Nephron progenitor cell (in vitro differentiated cells): ENCODE measurements around the gene LMAN1L.

Experiments used
- DNase-seq: peaks from one replicate; pipeline ENCODE4 v3.0.0; 2021
- H3K27ac Mint-ChIP-seq: 2 replicates; pipeline ENCODE4 v1.8.0; 2021; ENCODE audit warnings: mild to moderate bottlenecking, moderate library complexity, mixed read lengths
- H3K27me3 Mint-ChIP-seq: 2 replicates; pipeline ENCODE4 v1.8.0; 2021; ENCODE audit warnings: mild to moderate bottlenecking, low read depth, mixed read lengths; ENCODE audit not compliant: poor library complexity
- H3K36me3 Mint-ChIP-seq: 2 replicates; pipeline ENCODE4 v1.8.0; 2021; ENCODE audit warnings: low read depth, mixed read lengths
- H3K4me1 Mint-ChIP-seq: 2 replicates; pipeline ENCODE4 v1.8.0; 2021; ENCODE audit warnings: mixed read lengths
- H3K4me3 Mint-ChIP-seq: 2 replicates; pipeline ENCODE4 v1.8.0; 2021; ENCODE audit warnings: mild to moderate bottlenecking, moderate library complexity, mixed read lengths
- H3K9me3 Mint-ChIP-seq: 2 replicates; pipeline ENCODE4 v1.8.0; 2021; ENCODE audit warnings: mild to moderate bottlenecking, moderate library complexity, mixed read lengths
- TF ChIP-seq, protein P1 (sequence below): fragments of 200-600 bp; sonication (generic); IDR thresholded peaks from 2 replicates; pipeline ENCODE4 v1.5.0; 2021; ENCODE audit warnings: antibody characterized with exemption

The LMAN1L gene

DNA sequence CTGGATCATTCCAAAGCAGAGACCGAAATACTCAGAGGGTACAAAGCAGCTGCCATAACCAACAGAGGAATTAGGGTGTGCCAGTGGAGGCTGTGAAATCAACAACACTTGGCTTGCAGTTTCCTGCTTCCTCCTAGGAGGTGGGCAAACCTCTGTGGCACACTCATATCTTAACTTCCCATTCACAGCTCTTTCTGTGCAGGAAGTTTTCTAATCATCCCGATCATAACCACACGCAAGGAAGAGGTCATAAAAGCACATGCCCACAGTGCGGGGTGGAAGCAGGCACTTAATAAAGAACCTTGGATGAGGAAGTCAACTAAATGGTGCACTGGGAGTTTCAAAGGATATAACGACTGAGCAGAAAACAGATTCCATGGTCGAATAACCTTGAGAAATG is 55.4 kb downstream of the LMAN1L start:
- Mint-ChIP-seq H3K4me3 (no peak overlapping the region), H3K27ac (no peak overlapping the region), H3K4me1 (peaks cover 39% of the 10 kb centered on the region), H3K27me3 (peaks cover 2% of the 10 kb centered on the region), H3K9me3 (peaks cover 6% of the 10 kb centered on the region), H3K36me3 (peaks cover 15% of the 10 kb centered on the region)
- TF ChIP-seq, protein P1, sequence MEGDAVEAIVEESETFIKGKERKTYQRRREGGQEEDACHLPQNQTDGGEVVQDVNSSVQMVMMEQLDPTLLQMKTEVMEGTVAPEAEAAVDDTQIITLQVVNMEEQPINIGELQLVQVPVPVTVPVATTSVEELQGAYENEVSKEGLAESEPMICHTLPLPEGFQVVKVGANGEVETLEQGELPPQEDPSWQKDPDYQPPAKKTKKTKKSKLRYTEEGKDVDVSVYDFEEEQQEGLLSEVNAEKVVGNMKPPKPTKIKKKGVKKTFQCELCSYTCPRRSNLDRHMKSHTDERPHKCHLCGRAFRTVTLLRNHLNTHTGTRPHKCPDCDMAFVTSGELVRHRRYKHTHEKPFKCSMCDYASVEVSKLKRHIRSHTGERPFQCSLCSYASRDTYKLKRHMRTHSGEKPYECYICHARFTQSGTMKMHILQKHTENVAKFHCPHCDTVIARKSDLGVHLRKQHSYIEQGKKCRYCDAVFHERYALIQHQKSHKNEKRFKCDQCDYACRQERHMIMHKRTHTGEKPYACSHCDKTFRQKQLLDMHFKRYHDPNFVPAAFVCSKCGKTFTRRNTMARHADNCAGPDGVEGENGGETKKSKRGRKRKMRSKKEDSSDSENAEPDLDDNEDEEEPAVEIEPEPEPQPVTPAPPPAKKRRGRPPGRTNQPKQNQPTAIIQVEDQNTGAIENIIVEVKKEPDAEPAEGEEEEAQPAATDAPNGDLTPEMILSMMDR, result no peak
- DNase-seq, result no peak

DNA sequence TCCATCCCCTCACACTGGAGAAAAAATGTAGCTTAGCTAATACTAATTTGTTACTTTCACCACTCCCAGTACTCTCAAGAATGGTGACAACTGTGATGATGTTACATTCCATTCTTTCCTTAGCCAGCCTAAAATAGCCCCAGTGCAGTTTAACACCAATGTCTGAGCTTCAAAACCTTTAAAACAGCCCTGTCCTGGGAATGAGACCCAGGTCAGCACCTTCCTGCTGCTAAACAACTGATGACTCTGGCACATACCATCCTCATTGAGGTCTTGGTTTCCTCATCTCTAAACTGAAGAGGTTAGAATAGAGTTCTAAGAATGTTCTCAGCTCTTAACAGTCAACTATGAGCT is 56.7 kb downstream of the LMAN1L start:
- Mint-ChIP-seq H3K4me3 (no peak overlapping the region), H3K27ac (no peak overlapping the region), H3K4me1 (peaks cover 39% of the 10 kb centered on the region), H3K27me3 (peaks cover 2% of the 10 kb centered on the region), H3K9me3 (peaks cover 6% of the 10 kb centered on the region), H3K36me3 (peaks cover 15% of the 10 kb centered on the region)
- DNase-seq, result no peak
- TF ChIP-seq, protein P1, result no peak

DNA sequence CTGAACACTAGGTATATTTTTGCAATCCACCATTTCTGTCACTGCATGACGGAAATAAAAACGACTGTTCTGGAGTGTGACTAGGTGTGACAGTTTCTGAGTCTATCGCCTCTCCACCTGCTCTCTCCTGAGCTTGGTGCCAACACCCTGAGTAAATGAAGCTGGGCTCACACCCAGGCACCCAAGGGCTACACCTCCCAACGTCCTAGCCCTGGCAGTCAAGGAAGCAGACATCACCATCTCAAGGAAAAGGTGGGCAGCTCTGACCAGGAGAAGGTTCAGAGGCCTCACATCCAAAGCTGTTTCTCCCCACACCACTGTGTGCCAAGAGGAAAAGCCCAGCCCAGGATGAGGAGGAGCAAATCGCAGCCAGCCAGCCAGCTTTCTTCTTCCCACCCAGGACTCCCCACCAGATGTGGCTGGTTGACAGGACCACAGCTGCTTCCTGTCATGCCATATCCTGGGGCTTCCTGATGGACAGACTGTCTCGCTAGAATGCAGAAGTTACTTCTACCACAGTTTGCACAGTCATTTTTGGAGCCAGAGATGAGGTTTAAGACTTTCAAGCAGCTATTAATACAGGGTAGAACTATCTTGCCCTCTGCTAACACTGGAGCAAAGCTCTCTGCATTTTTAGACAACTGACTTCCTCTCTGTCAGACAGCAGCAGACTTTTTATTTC is 57.2 kb downstream of the LMAN1L start:
- peaks cover 39% of the 10 kb centered on the region for H3K4me1 Mint-ChIP-seq
- DNase-seq, result no peak
- TF ChIP-seq, protein P1, result no peak
- no peak overlapping the region for H3K27ac Mint-ChIP-seq
- peak overlapping the region; percentile 11 for H3K4me3 Mint-ChIP-seq
- H3K9me3 Mint-ChIP-seq, result peaks cover 6% of the 10 kb centered on the region
- H3K27me3 Mint-ChIP-seq, result peaks cover 2% of the 10 kb centered on the region
- H3K36me3 Mint-ChIP-seq, result peaks cover 15% of the 10 kb centered on the region

DNA sequence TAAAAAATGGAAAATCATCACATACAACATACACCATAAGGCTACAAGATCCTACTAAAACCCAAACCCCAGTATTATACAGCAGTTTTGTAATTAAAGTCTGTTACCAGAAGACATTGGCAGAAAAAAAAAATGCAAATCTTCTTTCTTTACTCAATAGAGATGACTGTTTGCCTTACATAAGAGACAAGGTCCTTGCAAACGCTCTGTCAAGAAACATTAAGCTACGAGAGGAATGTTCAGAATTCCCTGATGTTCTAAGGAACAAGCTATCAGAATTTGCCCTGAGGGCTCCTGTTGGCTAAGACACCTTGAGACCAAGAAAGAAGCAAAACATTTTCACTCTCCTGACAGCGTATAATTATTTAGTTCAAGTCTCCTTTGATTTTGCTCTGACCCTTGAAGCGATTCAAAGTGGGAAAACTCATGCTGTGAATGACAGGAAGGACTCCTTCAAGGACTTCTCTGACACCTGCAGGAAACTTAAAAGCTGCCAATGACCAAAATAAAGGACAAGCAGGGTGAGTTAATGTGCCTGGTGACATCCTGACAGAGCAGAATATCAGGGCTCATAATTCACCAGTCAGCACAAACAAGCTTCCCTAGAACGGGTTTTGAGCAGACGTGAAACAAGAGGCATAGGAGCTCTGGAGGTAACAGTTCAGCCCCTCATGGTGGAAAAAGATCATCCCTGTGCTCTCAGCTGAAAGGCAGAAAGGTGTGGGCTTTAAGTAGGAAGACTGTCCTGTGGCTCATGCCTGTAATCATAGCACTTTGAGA is 58.0 kb downstream of the LMAN1L start:
- peak overlapping the region; percentile 48 for H3K27ac Mint-ChIP-seq
- peaks cover 37% of the 10 kb centered on the region for H3K4me1 Mint-ChIP-seq
- peaks cover 6% of the 10 kb centered on the region for H3K9me3 Mint-ChIP-seq
- TF ChIP-seq, protein P1, result no peak
- H3K27me3 Mint-ChIP-seq, result peaks cover 5% of the 10 kb centered on the region
- peaks cover 15% of the 10 kb centered on the region for H3K36me3 Mint-ChIP-seq
- peak overlapping the region; percentile 65 for H3K4me3 Mint-ChIP-seq
- no peak for DNase-seq

DNA sequence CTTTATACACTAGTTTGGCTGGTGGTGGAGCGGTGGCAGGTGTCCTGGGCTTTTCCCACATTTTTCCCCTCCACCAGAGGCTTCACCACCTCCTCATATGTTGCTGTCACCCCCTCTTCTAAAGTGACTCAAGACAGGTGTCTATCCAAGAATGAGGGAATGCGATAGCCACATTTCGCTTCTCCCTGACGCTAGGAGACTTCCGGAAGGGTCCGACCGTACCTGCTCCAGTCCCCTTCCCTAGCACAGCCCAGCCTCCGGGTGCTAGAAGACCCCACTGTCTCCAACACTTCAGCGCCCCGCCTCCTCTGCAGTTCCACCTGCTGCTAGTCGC is 60.0 kb downstream of the LMAN1L start:
- Mint-ChIP-seq H3K4me3 (peak overlapping the region; percentile 94), H3K27ac (peak overlapping the region; percentile 57), H3K9me3 (peaks cover 6% of the 10 kb centered on the region), H3K27me3 (peaks cover 4% of the 10 kb centered on the region), H3K36me3 (peaks cover 7% of the 10 kb centered on the region), H3K4me1 (peaks cover 25% of the 10 kb centered on the region)
- no peak for DNase-seq
- TF ChIP-seq, protein P1, result no peak
